Esophagus squamous epithelium (tissue), 5 donors: ENCODE data around the gene TEC. TPM values are rescaled to one million over a fixed set of nuclear protein-coding genes. Genes with fewer than 3 reads are reported as not detected.

Experiments used
- DNase-seq: peaks from one replicate; lab custom pipeline; 2025; lab: John Stamatoyannopoulos, UW
- H3K27ac ChIP-seq, 4 donors: fragments of 200-600 bp; sonication (generic); one replicate each; pipeline ENCODE4 v1.5.1; 2016 to 2019; ENCODE audit warnings: mild to moderate bottlenecking in 1 of 4
- H3K27me3 ChIP-seq, 4 donors: fragments of 200-600 bp; sonication (generic); 1 replicate in 3 of 4; 2 replicates in 1 of 4; pipeline versions ENCODE4 v1.5.1 to v1.6.0; 2017 to 2021; ENCODE audit warnings: antibody characterized with exemption in 1 of 4
- H3K36me3 ChIP-seq, 3 donors: fragments of 200-600 bp; sonication (generic); one replicate each; pipeline ENCODE4 v1.5.1; 2016 to 2019
- H3K4me1 ChIP-seq, 3 donors: fragments of 200-600 bp; sonication (generic); one replicate each; pipeline ENCODE4 v1.5.1; 2017 to 2019
- H3K4me3 ChIP-seq, 4 donors: fragments of 200-600 bp; sonication (generic); 1 replicate in 3 of 4; 2 replicates in 1 of 4; pipeline ENCODE4 v1.5.1; 2016 to 2019; ENCODE audit warnings: mild to moderate bottlenecking in 2 of 4, moderate library complexity in 1 of 4
- H3K9me3 ChIP-seq, 3 donors: fragments of 200-600 bp; sonication (generic); one replicate each; pipeline ENCODE4 v1.5.1; 2016 to 2019
- CTCF ChIP-seq, 6 experiments: fragments of 450-650 bp in 4 of 6; fragments of 200-600 bp in 2 of 6; sonication (generic) in 2 of 6; IDR thresholded peaks; one replicate each; pipeline ENCODE4 v1.5.1; 2016 to 2019; ENCODE audit warnings: antibody characterized with exemption in 6 of 6, mild to moderate bottlenecking in 4 of 6, moderate library complexity in 4 of 6
- POLR2A ChIP-seq, 4 donors: fragments of 450-650 bp; IDR thresholded peaks; one replicate each; pipeline ENCODE4 v1.6.1; 2017; ENCODE audit warnings: antibody characterized with exemption in 4 of 4, mild to moderate bottlenecking in 4 of 4, moderate library complexity in 3 of 4
- WGBS, 2 donors: methylation state at CpG; one replicate each; pipeline ENCODE4 v1.1.5; 2018; 5-methylcytosine and 5-hydroxymethylcytosine counted together
- intact Hi-C: fragments of 100-400 bp; cut with DNase I; formaldehyde crosslinking; loops from one replicate; pipeline ENCODE4 v1.15.0; 2022
- total RNA-seq, 4 donors: library from RNA; depleted of rRNA; stranded (reverse); fragments of >200 nt; gene quantifications; one replicate each; pipeline ENCODE4 v1.1.0, GENCODE V29; 2016
- donor health status: DM: yes; HTN: yes; CAD: no.

Gene TEC
- total RNA-seq, 4 donors from 2014 or later = 3.8 to 8.6 (median 7.2) TPM

GRCh38 chr4:48130100-48130499, 139.5 kb downstream of the TEC start:
- Histone ChIP-seq H3K4me1 (peaks cover 3 to 22% (median 6%) of the 10 kb centered on the region in 3 donors), H3K27ac (no peak overlapping the region), H3K36me3 (peaks cover 0 to 6% (median 0%) of the 10 kb centered on the region in 3 donors), H3K27me3 (no peaks in the 10 kb centered on the region), H3K9me3 (no peaks in the 10 kb centered on the region), H3K4me3 (no peak overlapping the region)
- TF ChIP-seq POLR2A (IDR thresholded peaks at IDR 0.05) (no peak), CTCF (IDR thresholded peaks at IDR 0.05) (no peak)
- 92 to 97% methylated on average over 3 to 4 of the region's 7 CpGs for WGBS, 2 donors
- DNase-seq = no peak
- intact Hi-C loops = no loop called here

GRCh38 chr4:48129307-48130014, 140.2 kb downstream of the TEC start:
- Histone ChIP-seq H3K4me1 (peaks cover 3 to 22% (median 6%) of the 10 kb centered on the region in 3 donors), H3K36me3 (no peaks in the 10 kb centered on the region), H3K27me3 (no peaks in the 10 kb centered on the region), H3K4me3 (no peak overlapping the region), H3K9me3 (no peaks in the 10 kb centered on the region), H3K27ac (no peak overlapping the region)
- peak in 1 of 4 donors; percentile 13 for TF ChIP-seq POLR2A (IDR thresholded peaks at IDR 0.05)
- TF ChIP-seq CTCF (IDR thresholded peaks at IDR 0.05) = no peak
- intact Hi-C loops = no loop called here
- DNase-seq = no peak
- 34 to 42% methylated on average over 4 to 9 of the region's 9 CpGs for WGBS, 2 donors

GRCh38 chr4:48127682-48128404, 141.8 kb downstream of the TEC start:
- H3K27ac ChIP-seq = peak overlapping the region in 1 of 4 donors; percentile 30

GRCh38 chr4:48127231-48127630, 142.4 kb downstream of the TEC start:
- no peaks in the 10 kb centered on the region for H3K36me3 ChIP-seq
- DNase-seq = no peak
- WGBS, 2 donors = 33 to 42% methylated on average over 3 of the region's 3 CpGs
- no peaks in the 10 kb centered on the region for H3K27me3 ChIP-seq
- intact Hi-C loops = no loop called here
- no peak overlapping the region for H3K4me3 ChIP-seq
- peaks cover 3 to 22% (median 6%) of the 10 kb centered on the region in 3 donors for H3K4me1 ChIP-seq
- H3K9me3 ChIP-seq = no peaks in the 10 kb centered on the region
- TF ChIP-seq CTCF (IDR thresholded peaks at IDR 0.05) = no peak
- H3K27ac ChIP-seq = peak overlapping the region in 1 of 4 donors; percentile 30

More at GRCh38 chr4:48127682-48128404, 141.8 kb downstream of the TEC start:
- Histone ChIP-seq H3K9me3 (no peaks in the 10 kb centered on the region), H3K36me3 (no peaks in the 10 kb centered on the region), H3K27me3 (no peaks in the 10 kb centered on the region), H3K4me1 (peaks cover 3 to 22% (median 6%) of the 10 kb centered on the region in 3 donors), H3K4me3 (peak overlapping the region in 2 of 4 donors; percentile 22 to 55)
- DNase-seq = peak; percentile 11
- intact Hi-C loops = no loop called here
- WGBS, 2 donors = 6 to 16% methylated on average over 8 to 13 of the region's 13 CpGs
- peak; percentile 22 to 61 (median 50) for TF ChIP-seq CTCF (IDR thresholded peaks at IDR 0.05)
- TF ChIP-seq POLR2A (IDR thresholded peaks at IDR 0.05) = no peak

GRCh38 chr4:48126621-48127020, 143.0 kb downstream of the TEC start:
- no peak overlapping the region for H3K4me3 ChIP-seq
- 100% methylated on average over 1 of the region's 1 CpG for WGBS, 2 donors
- DNase-seq = no peak
- H3K27ac ChIP-seq = no peak overlapping the region
- no peaks in the 10 kb centered on the region for H3K36me3 ChIP-seq
- H3K4me1 ChIP-seq = peaks cover 3 to 21% (median 6%) of the 10 kb centered on the region in 3 donors
- intact Hi-C loops = no loop called here
- H3K9me3 ChIP-seq = no peaks in the 10 kb centered on the region
- TF ChIP-seq CTCF (IDR thresholded peaks at IDR 0.05) = no peak
- TF ChIP-seq POLR2A (IDR thresholded peaks at IDR 0.05) = no peak
- H3K27me3 ChIP-seq = no peaks in the 10 kb centered on the region
